ENCODE measurements around the gene ITGB7. TPM values are rescaled to one million over a fixed set of nuclear protein-coding genes. Genes with fewer than 3 reads are reported as not detected.
A peak's percentile ranks its signal among the peaks of the same experiment; 100 is the strongest.

The ITGB7 gene
- total RNA-seq, 3 donors from 2014 or later (not counting 1 experiment from before 2014, with no cell fraction given), result 329 to 441 (median 439) TPM

- DNase-seq, result no peak
- Mint-ChIP-seq H3K4me3 (no peak overlapping the region), H3K36me3 (no peaks in the 10 kb centered on the region), H3K27me3 (ENCODE audit: low read depth in 2 of 2) (no peaks in the 10 kb centered on the region), H3K9me3 (no peaks in the 10 kb centered on the region), H3K4me1 (peaks cover 61 to 78% of the 10 kb centered on the region in 2 donors), H3K27ac (peak overlapping the region in 1 of 2 donors; percentile 99)
- peaks cover 42% of the 10 kb centered on the region for H3K36me3 ChIP-seq (ENCODE audit: control insufficient read depth, insufficient read depth, low read length)
- WGBS (ENCODE audit: insufficient coverage), result 98% methylated on average over 9 of the region's 12 CpGs
- H3K9me3 ChIP-seq (ENCODE audit: control insufficient read depth, insufficient read depth, low read length), result no peaks in the 10 kb centered on the region
- no peak for ATAC-seq
- H3K27ac ChIP-seq (ENCODE audit: low read length), result no peak overlapping the region
- intact Hi-C loops (cut with micrococcal nuclease), result no loop called here
- H3K27me3 ChIP-seq (ENCODE audit: control insufficient read depth, insufficient read depth, low read length), result no peaks in the 10 kb centered on the region
- TF ChIP-seq CTCF (IDR thresholded peaks at IDR 0.05), result no peak
- H3K4me1 ChIP-seq (ENCODE audit: control insufficient read depth, insufficient read depth, low read length), result peaks cover 62% of the 10 kb centered on the region
- no peak overlapping the region for H3K4me3 ChIP-seq (ENCODE audit: low read length)
Measured at GRCh38 chr12:53214687-53215455, 7.8 kb upstream of the ITGB7 start.

GRCh38 chr12:53214221-53214620, 7.2 kb upstream of the ITGB7 start:
- Mint-ChIP-seq H3K4me3 (no peak overlapping the region), H3K27ac (peak overlapping the region in 1 of 2 donors; percentile 82), H3K36me3 (no peaks in the 10 kb centered on the region)

GRCh38 chr12:53213348-53213747, 6.3 kb upstream of the ITGB7 start:
- intact Hi-C loops (cut with micrococcal nuclease), result loop anchor here (1.0 to 2.0 kb wide), 3 partner anchors 38 to 107 kb away; partner anchors contain the start of gene AAAS
- Histone ChIP-seq H3K9me3 (ENCODE audit: control insufficient read depth, insufficient read depth, low read length) (no peaks in the 10 kb centered on the region), H3K27me3 (ENCODE audit: control insufficient read depth, insufficient read depth, low read length) (no peaks in the 10 kb centered on the region), H3K36me3 (ENCODE audit: control insufficient read depth, insufficient read depth, low read length) (peaks cover 42% of the 10 kb centered on the region), H3K4me3 (ENCODE audit: low read length) (no peak overlapping the region), H3K4me1 (ENCODE audit: control insufficient read depth, insufficient read depth, low read length) (peaks cover 63% of the 10 kb centered on the region), H3K27ac (ENCODE audit: low read length) (no peak overlapping the region)
- Mint-ChIP-seq H3K4me3 (no peak overlapping the region), H3K27ac (peak overlapping the region; percentile 34 to 38), H3K9me3 (no peaks in the 10 kb centered on the region), H3K4me1 (peaks cover 60 to 78% of the 10 kb centered on the region in 2 donors), H3K27me3 (ENCODE audit: low read depth in 2 of 2) (no peaks in the 10 kb centered on the region), H3K36me3 (no peaks in the 10 kb centered on the region)
- peak; percentile 91 for TF ChIP-seq CTCF (IDR thresholded peaks at IDR 0.05)
- peak; percentile 84 to 90 for DNase-seq
- 20% methylated on average over 14 of the region's 14 CpGs for WGBS (ENCODE audit: insufficient coverage)
- ATAC-seq, result peak; percentile 59 to 82 (median 71)

More at GRCh38 chr12:53214221-53214620, 7.2 kb upstream of the ITGB7 start:
- WGBS (ENCODE audit: insufficient coverage), result 91% methylated on average over 5 of the region's 5 CpGs
- H3K4me1 Mint-ChIP-seq, result peaks cover 58 to 78% of the 10 kb centered on the region in 2 donors
- H3K36me3 ChIP-seq (ENCODE audit: control insufficient read depth, insufficient read depth, low read length), result peaks cover 42% of the 10 kb centered on the region
- no peak for TF ChIP-seq CTCF (IDR thresholded peaks at IDR 0.05)
- DNase-seq (no peak), ATAC-seq (no peak)
- intact Hi-C loops (cut with micrococcal nuclease), result no loop called here
- H3K27me3 ChIP-seq (ENCODE audit: control insufficient read depth, insufficient read depth, low read length), result no peaks in the 10 kb centered on the region
- no peaks in the 10 kb centered on the region for H3K9me3 Mint-ChIP-seq
- no peak overlapping the region for H3K4me3 ChIP-seq (ENCODE audit: low read length)
- peaks cover 63% of the 10 kb centered on the region for H3K4me1 ChIP-seq (ENCODE audit: control insufficient read depth, insufficient read depth, low read length)
- no peak overlapping the region for H3K27ac ChIP-seq (ENCODE audit: low read length)
- no peaks in the 10 kb centered on the region for H3K9me3 ChIP-seq (ENCODE audit: control insufficient read depth, insufficient read depth, low read length)
- H3K27me3 Mint-ChIP-seq (ENCODE audit: low read depth in 2 of 2), result no peaks in the 10 kb centered on the region
